Gastroesophageal sphincter (tissue), 4 donors: ENCODE results near the gene C4orf50. TPM values are rescaled to one million over a fixed set of nuclear protein-coding genes. Genes with fewer than 3 reads are reported as not detected.
A peak's percentile ranks its signal among the peaks of the same experiment; 100 is the strongest.

Experiments used
- ATAC-seq: fragments of 150-250 bp; one replicate; pipeline ENCODE4 v1.9.1; 2016; ENCODE audit warnings: mild to moderate bottlenecking, moderate library complexity
- H3K27ac ChIP-seq, 4 donors: fragments of 200-600 bp; sonication (generic) in 3 of 4; 1 replicate in 3 of 4; 2 replicates in 1 of 4; pipeline ENCODE4 v1.5.1; 2016 to 2019
- H3K27me3 ChIP-seq: fragments of 200-600 bp; sonication (generic); one replicate; pipeline ENCODE4 v1.5.1; 2019
- H3K36me3 ChIP-seq, 2 donors: fragments of 200-600 bp; sonication (generic); one replicate each; pipeline ENCODE4 v1.5.1; 2019; ENCODE audit warnings: control low read depth in 1 of 2
- H3K4me1 ChIP-seq, 3 donors: fragments of 200-600 bp; sonication (generic); 1 replicate in 2 of 3; 2 replicates in 1 of 3; pipeline ENCODE4 v1.5.1; 2016 to 2019; ENCODE audit warnings: control low read depth in 2 of 3
- H3K4me3 ChIP-seq, 2 donors: fragments of 200-600 bp; sonication (generic); one replicate each; pipeline ENCODE4 v1.5.1; 2019; ENCODE audit warnings: mild to moderate bottlenecking in 1 of 2, moderate library complexity in 1 of 2
- H3K9me3 ChIP-seq, 3 donors: fragments of 200-600 bp; sonication (generic); one replicate each; pipeline ENCODE4 v1.5.1; 2017 to 2019; ENCODE audit warnings: control low read depth in 2 of 3
- EP300 ChIP-seq: sonication (generic); formaldehyde crosslinking; IDR thresholded peaks from one replicate; pipeline ENCODE4 v1.6.1; 2017; ENCODE audit warnings: antibody characterized with exemption, mild to moderate bottlenecking
- POLR2A ChIP-seq, 2 donors: fragments of 450-650 bp; IDR thresholded peaks; one replicate each; pipeline ENCODE4 v1.6.1; 2017; ENCODE audit warnings: antibody characterized with exemption in 2 of 2, mild to moderate bottlenecking in 2 of 2, moderate library complexity in 1 of 2
- POLR2AphosphoS5 ChIP-seq: sonication (generic); formaldehyde crosslinking; IDR thresholded peaks from one replicate; pipeline ENCODE4 v1.6.1; 2017; ENCODE audit warnings: antibody characterized with exemption
- WGBS, 2 donors: methylation state at CpG; one replicate each; pipeline ENCODE4 v1.1.5; 2018; ENCODE audit warnings: low coverage in 1 of 2; 5-methylcytosine and 5-hydroxymethylcytosine counted together
- total RNA-seq, 4 donors: library from RNA; depleted of rRNA; stranded (reverse); fragments of >200 nt; gene quantifications; one replicate each; pipeline ENCODE4 v1.1.0, GENCODE V29; 2016
- TF ChIP-seq, protein P1 (sequence below), 4 experiments: fragments of 200-600 bp in 2 of 4; fragments of 450-650 bp in 2 of 4; sonication (generic) in 1 of 4; IDR thresholded peaks; one replicate each; pipeline ENCODE4 v1.5.1; 2017 to 2019; ENCODE audit warnings: antibody characterized with exemption in 4 of 4, mild to moderate bottlenecking in 2 of 4, moderate library complexity in 2 of 4

Gene C4orf50
- total RNA-seq, 4 donors from 2014 or later: under 0.01 to 0.25 (median 0.12) TPM

DNA sequence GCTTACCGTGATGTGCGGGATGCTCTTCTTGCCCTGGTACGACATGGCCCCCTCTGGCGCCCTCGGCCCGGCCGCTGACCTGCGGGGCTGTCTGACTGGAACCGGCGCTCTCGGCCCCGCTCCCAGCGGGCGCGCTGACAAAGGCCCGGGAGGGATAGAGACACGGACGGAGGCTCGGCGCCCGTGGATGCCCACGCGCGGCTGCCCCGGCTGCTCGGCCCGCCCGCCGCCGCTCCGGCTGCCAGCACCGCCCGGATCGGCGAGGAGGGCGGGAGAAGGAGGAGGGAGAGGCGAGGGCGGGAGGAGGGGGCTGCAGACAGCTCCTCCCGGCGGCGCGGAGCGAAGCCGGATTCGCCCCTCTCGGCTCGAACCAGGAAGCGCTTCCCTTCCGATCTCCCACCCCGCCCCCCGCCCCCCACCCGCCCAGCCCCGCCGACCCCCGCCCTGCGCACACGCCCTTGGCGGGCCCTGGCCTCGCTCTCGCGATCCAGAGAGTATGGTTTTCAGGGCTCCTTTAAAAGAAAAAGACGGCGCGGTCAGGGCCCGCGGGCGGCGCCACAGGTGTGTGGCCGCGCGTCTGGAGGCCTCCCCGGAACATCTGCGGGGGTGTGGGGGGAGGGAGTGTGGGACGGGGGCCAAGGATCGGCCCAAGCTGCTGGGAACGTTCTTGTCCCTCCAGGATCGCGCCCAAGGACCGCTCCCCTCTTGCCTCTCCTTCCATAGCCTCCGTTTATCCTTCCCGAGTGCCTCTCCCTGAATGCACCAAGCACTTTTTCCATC is 129.8 kb downstream of the C4orf50 start:
- Histone ChIP-seq H3K4me3 (peak overlapping the region; percentile 4 to 57), H3K4me1 (peaks cover 0 to 53% (median 18%) of the 10 kb centered on the region in 3 donors), H3K27ac (no peak overlapping the region), H3K9me3 (no peaks in the 10 kb centered on the region), H3K36me3 (no peaks in the 10 kb centered on the region), H3K27me3 (peaks cover 95% of the 10 kb centered on the region)
- 0 to 1% methylated on average over 10 to 15 of the region's 81 CpGs for WGBS, 2 donors
- ATAC-seq: no peak
- TF ChIP-seq EP300 (no peak), POLR2AphosphoS5 (no peak), POLR2A (IDR thresholded peaks at IDR 0.05) (no peak)
- TF ChIP-seq, protein P1, sequence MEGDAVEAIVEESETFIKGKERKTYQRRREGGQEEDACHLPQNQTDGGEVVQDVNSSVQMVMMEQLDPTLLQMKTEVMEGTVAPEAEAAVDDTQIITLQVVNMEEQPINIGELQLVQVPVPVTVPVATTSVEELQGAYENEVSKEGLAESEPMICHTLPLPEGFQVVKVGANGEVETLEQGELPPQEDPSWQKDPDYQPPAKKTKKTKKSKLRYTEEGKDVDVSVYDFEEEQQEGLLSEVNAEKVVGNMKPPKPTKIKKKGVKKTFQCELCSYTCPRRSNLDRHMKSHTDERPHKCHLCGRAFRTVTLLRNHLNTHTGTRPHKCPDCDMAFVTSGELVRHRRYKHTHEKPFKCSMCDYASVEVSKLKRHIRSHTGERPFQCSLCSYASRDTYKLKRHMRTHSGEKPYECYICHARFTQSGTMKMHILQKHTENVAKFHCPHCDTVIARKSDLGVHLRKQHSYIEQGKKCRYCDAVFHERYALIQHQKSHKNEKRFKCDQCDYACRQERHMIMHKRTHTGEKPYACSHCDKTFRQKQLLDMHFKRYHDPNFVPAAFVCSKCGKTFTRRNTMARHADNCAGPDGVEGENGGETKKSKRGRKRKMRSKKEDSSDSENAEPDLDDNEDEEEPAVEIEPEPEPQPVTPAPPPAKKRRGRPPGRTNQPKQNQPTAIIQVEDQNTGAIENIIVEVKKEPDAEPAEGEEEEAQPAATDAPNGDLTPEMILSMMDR (IDR thresholded peaks at IDR 0.05): no peak

DNA sequence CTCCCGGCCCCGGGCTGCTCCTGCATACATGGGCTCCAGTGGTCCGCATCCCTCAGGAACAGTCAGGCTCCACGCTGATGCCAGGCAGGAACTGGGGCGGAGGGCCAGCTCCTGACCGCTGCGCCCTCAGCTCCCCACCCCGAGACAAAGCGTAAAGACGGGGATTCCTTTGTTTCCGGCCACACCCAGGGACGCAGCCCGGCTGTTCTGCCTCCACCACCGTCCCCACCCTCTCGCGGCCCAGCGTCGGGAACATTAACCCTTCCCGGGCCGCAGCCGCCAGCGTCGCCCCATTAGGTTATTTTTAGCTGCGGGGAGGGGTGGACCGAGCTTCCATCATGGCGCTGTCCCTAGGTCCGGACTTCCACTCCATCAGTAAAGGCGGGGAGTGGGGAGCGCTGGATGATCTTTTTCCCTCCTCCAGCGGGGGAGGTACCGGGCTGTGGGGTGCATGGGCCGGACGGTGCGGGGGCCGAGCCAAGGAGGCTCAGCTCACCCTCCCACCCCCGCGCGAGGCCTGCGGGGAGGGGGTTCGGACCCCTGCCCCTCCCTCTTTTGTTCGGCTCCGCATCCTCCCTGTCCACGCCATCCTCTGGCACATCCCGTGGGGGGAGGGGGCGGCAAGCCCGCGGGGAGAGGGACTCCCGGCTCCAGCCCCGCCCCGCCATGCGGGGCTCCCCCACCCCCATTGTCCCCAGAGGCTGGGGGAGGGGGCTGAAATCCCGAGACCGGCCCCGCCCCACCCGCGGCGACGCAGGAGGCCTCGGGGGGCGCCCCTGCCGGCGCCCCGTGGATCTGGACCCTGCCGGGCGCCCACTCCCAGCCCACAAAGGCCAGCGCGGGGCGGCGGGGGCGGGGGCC is 130.6 kb downstream of the C4orf50 start:
- no peak overlapping the region for H3K27ac ChIP-seq
- H3K27me3 ChIP-seq: peaks cover 95% of the 10 kb centered on the region
- peak overlapping the region; percentile 4 to 57 for H3K4me3 ChIP-seq
- H3K4me1 ChIP-seq: peaks cover 0 to 46% (median 18%) of the 10 kb centered on the region in 3 donors
- no peaks in the 10 kb centered on the region for H3K9me3 ChIP-seq
- peak; percentile 30 for ATAC-seq
- WGBS, 2 donors: 0% methylated on average over 8 of the region's 70 CpGs; no CpG with 5 or more reads in 1 of the 2 donors
- no peaks in the 10 kb centered on the region for H3K36me3 ChIP-seq
- TF ChIP-seq POLR2AphosphoS5 (no peak), POLR2A (IDR thresholded peaks at IDR 0.05) (no peak), EP300 (no peak)
- TF ChIP-seq, protein P1 (IDR thresholded peaks at IDR 0.05): no peak

DNA sequence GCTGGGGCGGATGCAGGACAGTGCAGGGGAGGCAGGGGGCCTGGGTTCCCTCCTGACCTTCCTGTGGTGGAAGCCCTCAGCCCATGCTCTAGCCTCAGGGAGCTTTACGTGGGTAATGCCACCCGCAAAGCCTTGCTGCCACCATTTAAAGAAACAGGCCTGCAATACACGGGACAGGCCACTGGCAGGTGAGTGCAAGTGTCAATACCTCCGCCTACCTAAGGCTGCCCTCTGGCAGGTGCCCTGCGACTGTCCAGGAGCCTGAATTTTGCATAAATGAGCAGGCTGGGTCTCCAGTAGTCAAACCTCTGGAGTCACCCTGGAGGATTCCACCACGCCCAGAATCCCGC is 131.2 kb downstream of the C4orf50 start:
- Histone ChIP-seq H3K4me3 (peak overlapping the region in 1 of 2 donors; percentile 57), H3K27me3 (peaks cover 89% of the 10 kb centered on the region), H3K9me3 (no peaks in the 10 kb centered on the region), H3K27ac (no peak overlapping the region), H3K4me1 (peaks cover 0 to 40% (median 18%) of the 10 kb centered on the region in 3 donors), H3K36me3 (no peaks in the 10 kb centered on the region)
- no CpG with 5 or more reads among the region's 8 CpGs for WGBS, 2 donors
- TF ChIP-seq, protein P1 (IDR thresholded peaks at IDR 0.05): no peak
- TF ChIP-seq POLR2A (IDR thresholded peaks at IDR 0.05): no peak
- ATAC-seq: no peak

DNA sequence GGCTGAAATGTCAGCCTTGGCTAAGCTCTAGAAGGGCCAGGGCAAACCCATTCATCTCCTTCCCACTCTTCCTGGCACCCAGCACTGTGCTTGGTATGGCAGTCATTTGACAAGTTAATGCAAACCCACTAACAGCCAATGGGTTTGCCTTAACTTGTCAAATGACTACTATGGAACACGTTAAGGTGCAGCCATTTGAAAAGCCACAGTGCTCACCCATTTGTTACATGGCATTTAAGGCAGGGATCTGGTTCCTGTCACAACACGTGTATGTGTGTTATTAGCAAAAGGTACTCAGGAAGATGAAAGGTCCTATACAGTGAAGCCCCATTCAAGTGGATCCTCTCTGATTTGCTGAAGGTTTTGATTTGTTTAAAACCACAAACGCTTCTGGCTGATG is 132.5 kb downstream of the C4orf50 start:
- 57 to 60% methylated on average over 2 to 3 of the region's 3 CpGs for WGBS, 2 donors
- TF ChIP-seq EP300 (no peak), POLR2AphosphoS5 (no peak), POLR2A (IDR thresholded peaks at IDR 0.05) (no peak)
- TF ChIP-seq, protein P1 (IDR thresholded peaks at IDR 0.05): no peak
- peaks cover 87% of the 10 kb centered on the region for H3K27me3 ChIP-seq
- no peak overlapping the region for H3K27ac ChIP-seq
- no peaks in the 10 kb centered on the region for H3K9me3 ChIP-seq
- peaks cover 0 to 38% (median 18%) of the 10 kb centered on the region in 3 donors for H3K4me1 ChIP-seq
- no peak overlapping the region for H3K4me3 ChIP-seq
- no peak for ATAC-seq
- H3K36me3 ChIP-seq: no peaks in the 10 kb centered on the region
